C4-2B (cell line): ENCODE data around the gene PLS1.

Experiments
- H3K27ac ChIP-seq: fragments of 450-650 bp; 2 replicates; pipeline ENCODE4 v1.5.1; 2017
- ZFX ChIP-seq: fragments of 450-650 bp; IDR thresholded peaks from 2 replicates; pipeline ENCODE4 v1.6.1; 2017
- TF ChIP-seq, protein P1 (sequence below): fragments of 450-650 bp; conservative IDR thresholded peaks from 2 replicates; pipeline ENCODE4 v1.5.1; 2017; ENCODE audit warnings: mild to moderate bottlenecking

PLS1 gene

DNA sequence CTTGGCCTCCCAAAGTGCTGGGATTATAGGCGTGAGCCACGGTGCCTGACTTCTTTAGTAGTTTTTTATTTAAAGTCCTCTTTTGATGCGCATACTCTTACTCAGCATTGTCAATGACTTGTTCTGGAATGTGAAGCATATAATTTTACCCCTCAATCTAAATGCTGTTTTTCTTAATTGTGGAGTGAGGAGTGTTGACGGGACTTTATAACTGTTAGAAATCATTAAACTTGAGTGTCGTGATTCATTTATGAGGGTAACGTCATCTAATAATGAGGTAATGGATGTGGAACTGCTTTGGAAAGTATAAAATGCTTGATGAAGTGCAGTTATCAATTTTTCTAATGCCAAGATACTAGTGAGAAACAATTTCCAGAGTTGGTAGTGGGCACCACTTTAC, 48.3 kb downstream of the PLS1 start:
- no peak overlapping the region for H3K27ac ChIP-seq
- TF ChIP-seq, protein P1, sequence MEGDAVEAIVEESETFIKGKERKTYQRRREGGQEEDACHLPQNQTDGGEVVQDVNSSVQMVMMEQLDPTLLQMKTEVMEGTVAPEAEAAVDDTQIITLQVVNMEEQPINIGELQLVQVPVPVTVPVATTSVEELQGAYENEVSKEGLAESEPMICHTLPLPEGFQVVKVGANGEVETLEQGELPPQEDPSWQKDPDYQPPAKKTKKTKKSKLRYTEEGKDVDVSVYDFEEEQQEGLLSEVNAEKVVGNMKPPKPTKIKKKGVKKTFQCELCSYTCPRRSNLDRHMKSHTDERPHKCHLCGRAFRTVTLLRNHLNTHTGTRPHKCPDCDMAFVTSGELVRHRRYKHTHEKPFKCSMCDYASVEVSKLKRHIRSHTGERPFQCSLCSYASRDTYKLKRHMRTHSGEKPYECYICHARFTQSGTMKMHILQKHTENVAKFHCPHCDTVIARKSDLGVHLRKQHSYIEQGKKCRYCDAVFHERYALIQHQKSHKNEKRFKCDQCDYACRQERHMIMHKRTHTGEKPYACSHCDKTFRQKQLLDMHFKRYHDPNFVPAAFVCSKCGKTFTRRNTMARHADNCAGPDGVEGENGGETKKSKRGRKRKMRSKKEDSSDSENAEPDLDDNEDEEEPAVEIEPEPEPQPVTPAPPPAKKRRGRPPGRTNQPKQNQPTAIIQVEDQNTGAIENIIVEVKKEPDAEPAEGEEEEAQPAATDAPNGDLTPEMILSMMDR: no peak

DNA sequence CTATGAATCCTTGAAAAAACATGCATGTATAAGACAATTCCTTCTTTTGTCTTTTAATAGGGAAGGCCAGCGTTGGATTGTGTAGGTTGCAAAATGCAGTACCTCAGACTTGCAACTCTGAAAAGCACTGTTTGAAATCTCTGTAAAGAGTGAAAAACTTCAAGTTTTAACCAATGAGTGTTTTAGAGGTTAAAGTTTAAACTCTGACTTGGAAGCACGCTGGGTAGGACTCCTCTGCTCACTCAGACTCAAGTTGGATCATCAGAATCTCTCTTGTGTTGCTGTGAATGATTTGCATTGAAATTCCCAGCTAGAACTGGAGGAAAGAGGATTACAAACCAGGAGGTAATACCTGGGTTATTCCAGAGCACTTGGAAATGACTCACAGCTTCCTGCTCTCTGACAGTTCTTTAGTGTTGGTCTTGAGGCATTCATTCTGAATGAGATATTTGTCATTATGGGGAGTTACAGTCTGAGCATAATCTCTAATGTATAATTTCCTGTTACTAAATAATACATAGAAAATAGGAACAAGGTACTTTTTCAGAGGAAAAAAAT, 49.1 kb downstream of the PLS1 start:
- H3K27ac ChIP-seq: no peak overlapping the region
- TF ChIP-seq, protein P1: no peak
- TF ChIP-seq ZFX: no peak

DNA sequence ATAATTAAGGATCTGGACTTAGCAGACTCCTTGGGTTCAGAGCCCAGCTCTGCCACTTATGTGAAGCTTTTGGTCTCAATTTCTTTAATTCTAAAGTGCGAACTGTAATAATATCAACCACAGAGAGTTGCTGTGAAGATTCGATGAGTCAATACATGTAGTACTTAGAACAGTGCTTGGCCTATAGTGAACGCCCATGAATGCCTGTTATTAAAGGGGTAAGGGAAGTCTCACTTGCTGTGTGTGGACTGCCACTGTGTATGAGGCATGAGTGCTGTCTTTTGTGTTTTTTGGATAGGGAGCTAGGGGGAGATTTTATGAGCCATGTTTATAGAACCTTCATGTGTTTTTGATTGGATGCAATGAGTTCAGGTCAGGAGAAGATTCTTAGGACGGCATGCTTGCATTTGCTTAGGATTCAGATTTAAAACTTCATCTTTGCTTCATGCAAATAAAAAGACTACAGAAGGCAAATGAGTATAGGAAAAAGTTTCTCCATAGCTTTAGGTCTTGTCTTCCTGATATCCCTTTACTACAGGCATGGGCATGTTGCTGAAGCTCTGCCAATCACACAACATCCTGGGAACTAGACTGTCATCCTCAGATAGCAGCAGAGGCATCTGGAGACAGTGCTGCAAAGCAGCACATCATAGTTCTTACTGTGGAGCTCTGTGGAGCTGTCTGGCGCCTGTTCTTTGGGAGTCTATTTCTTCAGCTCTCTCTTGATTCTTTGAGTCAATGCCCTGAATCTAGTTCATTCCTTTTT, 50.0 kb downstream of the PLS1 start:
- no peak overlapping the region for H3K27ac ChIP-seq
- no peak for TF ChIP-seq ZFX
- TF ChIP-seq, protein P1: no peak

DNA sequence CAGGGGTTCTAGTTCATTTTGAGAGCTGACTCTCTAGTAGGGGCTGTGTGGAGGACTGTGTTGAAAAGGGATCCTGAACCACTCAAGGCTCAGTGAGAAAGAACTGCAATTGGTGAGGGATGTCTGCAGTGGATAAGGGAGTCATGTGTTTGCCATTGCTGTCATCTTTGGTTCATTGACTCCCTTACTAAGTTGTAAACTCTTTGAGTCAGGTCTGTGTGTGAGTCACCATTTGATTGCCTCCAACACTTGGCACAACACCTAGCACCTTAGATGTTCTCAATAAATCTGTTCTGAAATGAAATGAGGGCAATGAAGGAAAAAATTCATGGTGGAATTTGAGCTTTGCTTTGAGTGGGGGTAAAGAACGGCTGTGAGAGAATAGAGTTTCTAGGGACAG, 51.7 kb downstream of the PLS1 start:
- TF ChIP-seq, protein P1: no peak
- no peak for TF ChIP-seq ZFX
- no peak overlapping the region for H3K27ac ChIP-seq

DNA sequence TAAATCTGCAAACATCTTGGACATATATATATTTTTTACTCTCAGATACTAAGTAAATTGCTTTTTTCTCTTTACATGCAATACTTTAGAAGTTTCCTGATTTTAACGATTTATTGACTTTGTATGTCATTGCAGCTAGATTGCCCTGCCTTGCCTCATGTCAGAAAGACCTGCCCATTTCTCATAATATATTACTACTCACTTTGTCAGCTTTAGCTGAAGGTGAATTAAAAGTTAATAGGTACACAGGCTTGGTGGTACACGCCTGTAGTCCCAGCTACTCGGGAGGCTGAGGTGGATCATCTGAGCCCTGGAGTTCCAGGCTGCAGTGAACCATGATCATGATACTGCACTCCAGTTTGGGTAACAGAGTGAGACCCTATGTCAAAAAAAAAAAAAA, 52.8 kb downstream of the PLS1 start:
- H3K27ac ChIP-seq: no peak overlapping the region
- TF ChIP-seq ZFX: no peak
- TF ChIP-seq, protein P1: no peak

DNA sequence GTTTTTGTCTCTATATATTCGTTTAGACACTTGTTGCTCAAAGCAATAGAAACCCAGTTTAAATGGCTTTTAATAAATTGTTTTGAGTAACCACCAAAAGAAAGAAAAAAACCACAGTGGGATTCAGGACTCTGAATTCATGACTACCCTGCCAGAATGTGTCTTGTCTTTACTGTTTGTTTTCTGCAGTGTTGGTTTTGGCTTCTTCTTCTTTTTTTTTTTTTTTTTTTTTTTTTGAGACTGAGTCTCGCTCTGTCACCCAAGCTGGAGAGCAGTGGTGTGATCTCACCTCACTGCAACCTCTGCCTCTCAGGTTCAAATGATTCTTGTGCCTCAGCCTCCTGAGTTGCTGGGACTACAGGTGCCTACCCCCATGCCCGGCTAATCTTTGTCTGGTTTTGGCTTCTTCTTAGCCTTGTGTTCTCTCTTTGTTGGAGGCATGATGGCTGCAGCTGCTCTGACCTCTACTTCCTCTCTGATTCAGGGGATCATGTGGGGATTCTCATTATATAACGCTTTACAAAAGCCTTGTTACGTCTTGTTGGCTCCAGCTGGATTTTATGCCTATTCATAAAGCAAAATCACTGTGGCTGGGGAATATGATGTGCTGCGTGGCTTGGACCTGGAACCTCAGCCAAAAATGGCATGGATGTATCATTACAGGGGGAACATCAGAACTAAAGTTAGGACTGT, 54.0 kb downstream of the PLS1 start:
- TF ChIP-seq ZFX: no peak
- TF ChIP-seq, protein P1: no peak
- H3K27ac ChIP-seq: no peak overlapping the region

DNA sequence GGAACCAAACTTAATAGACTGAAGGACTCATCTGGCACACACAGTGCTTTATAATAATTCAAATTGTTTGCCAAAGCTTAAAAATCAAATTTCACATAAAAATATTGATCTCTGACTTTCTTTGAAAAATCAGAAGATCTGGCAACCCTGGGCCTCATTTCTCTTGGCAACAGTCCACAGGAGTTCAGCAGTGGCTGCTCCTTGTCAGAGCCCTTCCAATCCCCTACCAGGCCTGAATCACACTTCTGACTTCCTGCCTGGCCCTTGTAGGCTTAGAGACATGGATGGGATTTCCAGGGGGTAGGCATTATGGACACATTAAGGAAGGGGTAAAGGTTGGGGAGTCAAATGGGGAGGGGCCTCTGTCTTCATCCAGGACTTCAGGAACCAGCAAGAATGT, 55.5 kb downstream of the PLS1 start:
- no peak for TF ChIP-seq ZFX
- TF ChIP-seq, protein P1: no peak
- H3K27ac ChIP-seq: no peak overlapping the region
